ENCODE results near the gene JPH3. TPM values are rescaled to one million over a fixed set of nuclear protein-coding genes. Genes with fewer than 3 reads are reported as not detected.

The JPH3 gene
- polyA plus RNA-seq, 12 donors = 0.26 to 3.1 (median 0.44) TPM; not detected in 2

GRCh38 chr16:87740441-87740840, 138.1 kb downstream of the JPH3 start:
- no peak for DNase-seq

GRCh38 chr16:87740909-87741424, 138.7 kb downstream of the JPH3 start:
- peak; percentile 7 for DNase-seq

DNA sequence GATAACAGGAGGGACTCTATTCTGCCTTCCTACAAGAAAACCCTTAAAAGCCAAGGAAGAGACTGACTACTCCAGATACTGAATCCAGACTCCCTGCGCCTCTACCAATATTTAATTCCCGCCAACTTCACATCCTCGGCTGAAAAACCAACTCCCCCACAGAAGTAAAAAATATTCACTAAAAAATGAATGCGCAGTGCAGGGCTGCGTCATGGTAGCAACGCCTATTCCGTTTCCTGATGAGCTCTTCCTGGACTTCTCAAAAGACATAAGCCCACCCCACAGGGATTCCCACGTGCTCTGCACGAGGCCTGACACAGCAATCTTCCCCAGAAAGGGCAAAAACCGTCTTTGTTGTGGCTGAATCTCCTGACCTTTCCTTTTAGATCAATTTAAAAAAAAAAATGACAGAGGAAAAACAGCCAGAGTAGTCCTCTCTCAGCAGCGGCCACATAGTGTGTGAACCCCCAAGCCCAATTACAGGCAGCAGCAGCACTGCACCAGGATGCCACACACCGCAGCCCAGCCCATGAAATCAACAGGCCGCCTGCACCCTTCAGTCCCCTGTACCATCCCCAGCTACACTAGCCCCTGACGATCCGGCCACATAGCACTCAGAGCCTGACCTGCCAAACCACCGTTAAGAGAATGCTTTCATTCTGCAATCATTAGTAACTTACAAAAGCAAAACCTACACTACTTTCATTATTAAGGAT, 139.6 kb downstream of the JPH3 start:
- DNase-seq = no peak

GRCh38 chr16:87742781-87743490, 140.6 kb downstream of the JPH3 start:
- DNase-seq = no peak

DNA sequence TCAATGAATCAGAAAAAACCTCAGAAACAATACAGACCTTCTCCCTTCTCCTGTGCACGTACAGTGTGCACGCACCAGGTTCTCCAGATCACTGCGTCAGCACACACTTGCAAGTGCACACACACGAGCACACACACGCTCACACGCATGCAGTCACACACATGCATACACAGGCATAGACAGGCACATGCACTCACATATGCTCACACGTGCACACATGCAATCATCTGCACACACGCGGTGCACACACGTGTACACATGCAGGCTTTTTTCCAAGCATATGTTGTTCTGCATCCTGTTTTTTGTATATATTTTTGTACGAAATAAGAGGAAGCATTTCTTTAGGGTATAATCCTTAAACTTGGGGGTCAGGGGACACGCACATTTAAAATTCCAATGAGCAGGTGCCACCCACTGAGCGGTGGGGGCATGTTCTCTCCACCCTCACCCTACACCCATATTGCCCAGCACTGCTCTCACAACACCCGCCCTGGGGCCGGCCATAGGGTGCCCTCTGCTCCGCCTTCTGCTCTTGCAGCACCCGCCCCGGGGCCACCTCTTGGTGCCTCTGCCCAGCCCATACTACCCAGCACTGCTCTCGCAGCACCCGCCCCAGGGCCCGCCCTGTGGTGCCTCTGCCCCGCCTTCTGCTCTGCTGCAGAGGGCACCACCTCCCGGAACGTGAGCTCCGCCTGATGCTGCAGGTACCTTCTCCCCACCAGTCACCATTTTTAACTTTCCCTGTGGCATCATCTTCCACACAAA, 142.6 kb downstream of the JPH3 start:
- DNase-seq = no peak

GRCh38 chr16:87746178-87746577, 143.9 kb downstream of the JPH3 start:
- DNase-seq = no peak

Other genes with a start within 250 kb of the JPH3 start
- 10 to 100 TPM in 11 of 12 donors, not detected in 1; 21.0 to 28.1 (median 24.9) TPM for gene FBXO31, start 218.7 kb upstream of the JPH3 start, polyA plus RNA-seq (ENCODE audit: insufficient read length in 12 of 12)
- 10 to 100 TPM in 11 of 12 donors, not detected in 1; 34.4 to 58.1 (median 53.9) TPM for gene MAP1LC3B, start 210.2 kb upstream of the JPH3 start, polyA plus RNA-seq (ENCODE audit: insufficient read length in 12 of 12)
- 10 to 100 TPM in 11 of 12 donors, not detected in 1; 16.6 to 26.0 (median 18.0) TPM for gene ZCCHC14, start 109.5 kb upstream of the JPH3 start, polyA plus RNA-seq (ENCODE audit: insufficient read length in 12 of 12)
- 10 to 100 TPM in 11 of 12 donors, not detected in 1; 16.3 to 49.3 (median 26.4) TPM for gene KLHDC4, start 163.5 kb downstream of the JPH3 start, polyA plus RNA-seq (ENCODE audit: insufficient read length in 12 of 12)

Data from muscle of arm (tissue), 12 donors.